ENCODE results near the gene IL2RG. TPM values are rescaled to one million over a fixed set of nuclear protein-coding genes. Genes with fewer than 3 reads are reported as not detected.

Gene IL2RG
- total RNA-seq, 2 donors from 2014 or later = not detected

GRCh38 chrX:71103110-71103983 lies 8.0 kb downstream of the IL2RG start:
- peaks cover 32% of the 10 kb centered on the region for H3K4me1 Mint-ChIP-seq
- WGBS, 2 experiments (ENCODE audit: insufficient coverage in 1 of 2, insufficient read length in 1 of 2) = 30% methylated on average over 3 of the region's 10 CpGs; no CpG with 5 or more reads in 1 of the 2 experiments
- no peak for TF ChIP-seq CTCF (conservative IDR thresholded peaks at IDR 0.05)
- peaks cover 65% of the 10 kb centered on the region for H3K9me3 Mint-ChIP-seq
- no peaks in the 10 kb centered on the region for H3K36me3 Mint-ChIP-seq (ENCODE audit: low read depth)
- H3K27ac ChIP-seq (ENCODE audit: low read depth, low read length) = peak overlapping the region; percentile 73
- H3K4me3 ChIP-seq (ENCODE audit: low read length) = peak overlapping the region; percentile 65
- no peaks in the 10 kb centered on the region for H3K9me3 ChIP-seq (ENCODE audit: control insufficient read depth, low read length)
- H3K4me1 ChIP-seq (ENCODE audit: control insufficient read depth, insufficient read depth, low read length) = peaks cover 7% of the 10 kb centered on the region
- peak overlapping the region; percentile 43 for H3K4me3 Mint-ChIP-seq
- H3K9ac ChIP-seq (ENCODE audit: extremely low read depth, low read length, poor library complexity, severe bottlenecking) = no peak overlapping the region
- DNase-seq = peak; percentile 74
- H3K27me3 Mint-ChIP-seq (ENCODE audit: insufficient read depth) = peaks cover 11% of the 10 kb centered on the region
- no peaks in the 10 kb centered on the region for H3K27me3 ChIP-seq (ENCODE audit: control insufficient read depth, insufficient read depth, low read length, poor library complexity, severe bottlenecking)
- H3K36me3 ChIP-seq (ENCODE audit: control insufficient read depth, insufficient read depth, low read length) = no peaks in the 10 kb centered on the region
- peak overlapping the region; percentile 5 for H3K27ac Mint-ChIP-seq

- Mint-ChIP-seq H3K36me3 (ENCODE audit: low read depth) (no peaks in the 10 kb centered on the region), H3K4me1 (peaks cover 36% of the 10 kb centered on the region), H3K27ac (no peak overlapping the region), H3K4me3 (no peak overlapping the region), H3K27me3 (ENCODE audit: insufficient read depth) (peaks cover 14% of the 10 kb centered on the region), H3K9me3 (peaks cover 57% of the 10 kb centered on the region)
- Histone ChIP-seq H3K36me3 (ENCODE audit: control insufficient read depth, insufficient read depth, low read length) (no peaks in the 10 kb centered on the region), H3K27me3 (ENCODE audit: control insufficient read depth, insufficient read depth, low read length, poor library complexity, severe bottlenecking) (no peaks in the 10 kb centered on the region), H3K9me3 (ENCODE audit: control insufficient read depth, low read length) (no peaks in the 10 kb centered on the region), H3K4me3 (ENCODE audit: low read length) (no peak overlapping the region), H3K27ac (ENCODE audit: low read depth, low read length) (no peak overlapping the region), H3K9ac (ENCODE audit: extremely low read depth, low read length, poor library complexity, severe bottlenecking) (no peak overlapping the region), H3K4me1 (ENCODE audit: control insufficient read depth, insufficient read depth, low read length) (peaks cover 7% of the 10 kb centered on the region)
- TF ChIP-seq CTCF (conservative IDR thresholded peaks at IDR 0.05) = no peak
- 71% methylated on average over 2 of the region's 3 CpGs; no CpG with 5 or more reads in 1 of the 2 experiments for WGBS, 2 experiments (ENCODE audit: insufficient coverage in 1 of 2, insufficient read length in 1 of 2)
- DNase-seq = no peak
These were observed 9.1 kb downstream of the IL2RG start for GRCh38 chrX:71102292-71102691.

- no peak overlapping the region for H3K27ac ChIP-seq (ENCODE audit: low read depth, low read length)
- peak; percentile 57 for DNase-seq
- H3K4me3 ChIP-seq (ENCODE audit: low read length) = no peak overlapping the region
- Mint-ChIP-seq H3K36me3 (ENCODE audit: low read depth) (no peaks in the 10 kb centered on the region), H3K27me3 (ENCODE audit: insufficient read depth) (peaks cover 18% of the 10 kb centered on the region), H3K27ac (peak overlapping the region; percentile 52), H3K4me3 (peak overlapping the region; percentile 40), H3K9me3 (peaks cover 51% of the 10 kb centered on the region), H3K4me1 (peaks cover 37% of the 10 kb centered on the region)
- H3K9ac ChIP-seq (ENCODE audit: extremely low read depth, low read length, poor library complexity, severe bottlenecking) = no peak overlapping the region
- WGBS, 2 experiments (ENCODE audit: insufficient coverage in 1 of 2, insufficient read length in 1 of 2) = 73 to 88% methylated on average over 14 to 31 of the region's 31 CpGs
- no peaks in the 10 kb centered on the region for H3K27me3 ChIP-seq (ENCODE audit: control insufficient read depth, insufficient read depth, low read length, poor library complexity, severe bottlenecking)
- no peaks in the 10 kb centered on the region for H3K36me3 ChIP-seq (ENCODE audit: control insufficient read depth, insufficient read depth, low read length)
- no peaks in the 10 kb centered on the region for H3K9me3 ChIP-seq (ENCODE audit: control insufficient read depth, low read length)
- peak; percentile 55 for TF ChIP-seq CTCF (conservative IDR thresholded peaks at IDR 0.05)
- peaks cover 7% of the 10 kb centered on the region for H3K4me1 ChIP-seq (ENCODE audit: control insufficient read depth, insufficient read depth, low read length)
These were observed 10.5 kb downstream of the IL2RG start for GRCh38 chrX:71100581-71101505.
